Loucy (cell line): ENCODE results near the gene RNF19B.

Experiments
- H2AFZ ChIP-seq: fragments of 200-600 bp; sonication (generic); 2 replicates; pipeline ENCODE4 v1.6.0; 2016; ENCODE audit warnings: antibody characterized with exemption, mild to moderate bottlenecking, low read length, moderate library complexity
- H3F3A ChIP-seq: fragments of 200-600 bp; 2 replicates; pipeline ENCODE4 v1.6.0; 2016; ENCODE audit warnings: antibody characterized with exemption, low read depth, mild to moderate bottlenecking
- H3K27me3 ChIP-seq: fragments of 200-600 bp; sonication (generic); 2 replicates; pipeline ENCODE4 v1.6.1; 2014; ENCODE audit warnings: low read length, mild to moderate bottlenecking; ENCODE audit not compliant: insufficient read depth, poor library complexity, severe bottlenecking
- H3K36me3 ChIP-seq: fragments of 200-600 bp; sonication (generic); 2 replicates; pipeline ENCODE4 v1.6.1; 2016; ENCODE audit warnings: low read length; ENCODE audit not compliant: insufficient read depth
- H3K4me1 ChIP-seq: fragments of 200-600 bp; sonication (generic); 2 replicates; pipeline ENCODE4 v1.5.1; 2014; ENCODE audit warnings: low read length, mild to moderate bottlenecking; ENCODE audit not compliant: insufficient read depth, poor library complexity, severe bottlenecking
- H3K4me2 ChIP-seq: fragments of 200-600 bp; sonication (generic); 2 replicates; pipeline ENCODE4 v1.6.0; 2014; ENCODE audit warnings: antibody characterized with exemption, low read length, low read depth, mild to moderate bottlenecking; ENCODE audit not compliant: poor library complexity, severe bottlenecking
- H3K4me3 ChIP-seq: fragments of 200-600 bp; sonication (generic); 2 replicates; pipeline ENCODE4 v1.5.1; 2014; ENCODE audit warnings: low read length, mild to moderate bottlenecking, mixed read lengths; ENCODE audit not compliant: poor library complexity, severe bottlenecking
- H3K79me2 ChIP-seq: fragments of 200-600 bp; sonication (generic); 2 replicates; pipeline ENCODE4 v1.6.1; 2014; ENCODE audit warnings: low read length; ENCODE audit not compliant: insufficient read depth
- H3K9ac ChIP-seq: fragments of 200-600 bp; sonication (generic); 2 replicates; pipeline ENCODE4 v1.6.0; 2014; ENCODE audit warnings: mild to moderate bottlenecking, low read depth, low read length, moderate library complexity; ENCODE audit not compliant: poor library complexity, severe bottlenecking
- H3K9me2 ChIP-seq: fragments of 200-600 bp; sonication (generic); replicated peaks from 2 replicates; pipeline ENCODE4 v1.6.1; 2016; ENCODE audit warnings: low read depth, low read length, mixed read lengths
- H3K9me3 ChIP-seq: fragments of 200-600 bp; sonication (generic); 2 replicates; pipeline ENCODE4 v1.6.1; 2014; ENCODE audit warnings: mild to moderate bottlenecking, antibody characterized with exemption, low read length, low read depth; ENCODE audit not compliant: insufficient read depth
- H4K20me1 ChIP-seq: fragments of 200-600 bp; sonication (generic); 2 replicates; pipeline ENCODE4 v1.6.0; 2014; ENCODE audit warnings: antibody characterized with exemption, low read length, mild to moderate bottlenecking; ENCODE audit not compliant: insufficient read depth, poor library complexity, severe bottlenecking
- EZH2phosphoT487 ChIP-seq: fragments of 200-600 bp; IDR thresholded peaks from 2 replicates; pipeline ENCODE4 v1.6.1; 2018; ENCODE audit warnings: antibody characterized with exemption, mild to moderate bottlenecking, moderate library complexity, borderline replicate concordance
- TF ChIP-seq, protein P1 (sequence below): fragments of 200-600 bp; sonication (generic); conservative IDR thresholded peaks from 2 replicates; pipeline ENCODE4 v1.5.1; 2014; ENCODE audit warnings: mild to moderate bottlenecking, antibody characterized with exemption, low read length

The RNF19B gene

DNA sequence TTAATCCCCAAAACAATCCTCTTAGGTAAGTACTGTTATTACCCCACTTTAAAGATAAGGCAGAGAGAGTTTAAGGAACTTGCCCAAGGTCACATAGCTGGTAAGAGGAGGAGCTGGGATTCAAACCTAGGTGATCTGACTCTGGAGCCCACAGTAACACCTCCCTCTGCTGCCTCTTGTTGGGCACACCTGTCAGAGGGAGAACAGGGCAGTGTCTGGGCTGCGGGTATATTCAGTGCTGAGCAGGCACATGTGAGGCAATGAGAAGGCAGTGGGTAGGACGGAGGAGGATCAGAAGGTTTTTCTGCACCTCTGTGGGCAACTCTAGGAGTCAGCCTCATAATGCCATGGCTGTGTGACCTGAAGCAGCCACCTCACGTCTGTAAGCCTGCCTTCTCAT lies 76.5 kb downstream of the RNF19B start:
- no peak overlapping the region for H3K9ac ChIP-seq
- no peaks in the 10 kb centered on the region for H3K79me2 ChIP-seq
- no peak overlapping the region for H3K4me3 ChIP-seq
- no peaks in the 10 kb centered on the region for H3K36me3 ChIP-seq
- H2AFZ ChIP-seq, result no peak overlapping the region
- H3K4me2 ChIP-seq, result no peak overlapping the region
- no peaks in the 10 kb centered on the region for H3K9me2 ChIP-seq
- H3K4me1 ChIP-seq, result no peaks in the 10 kb centered on the region
- H4K20me1 ChIP-seq, result no peaks in the 10 kb centered on the region
- TF ChIP-seq, protein P1, sequence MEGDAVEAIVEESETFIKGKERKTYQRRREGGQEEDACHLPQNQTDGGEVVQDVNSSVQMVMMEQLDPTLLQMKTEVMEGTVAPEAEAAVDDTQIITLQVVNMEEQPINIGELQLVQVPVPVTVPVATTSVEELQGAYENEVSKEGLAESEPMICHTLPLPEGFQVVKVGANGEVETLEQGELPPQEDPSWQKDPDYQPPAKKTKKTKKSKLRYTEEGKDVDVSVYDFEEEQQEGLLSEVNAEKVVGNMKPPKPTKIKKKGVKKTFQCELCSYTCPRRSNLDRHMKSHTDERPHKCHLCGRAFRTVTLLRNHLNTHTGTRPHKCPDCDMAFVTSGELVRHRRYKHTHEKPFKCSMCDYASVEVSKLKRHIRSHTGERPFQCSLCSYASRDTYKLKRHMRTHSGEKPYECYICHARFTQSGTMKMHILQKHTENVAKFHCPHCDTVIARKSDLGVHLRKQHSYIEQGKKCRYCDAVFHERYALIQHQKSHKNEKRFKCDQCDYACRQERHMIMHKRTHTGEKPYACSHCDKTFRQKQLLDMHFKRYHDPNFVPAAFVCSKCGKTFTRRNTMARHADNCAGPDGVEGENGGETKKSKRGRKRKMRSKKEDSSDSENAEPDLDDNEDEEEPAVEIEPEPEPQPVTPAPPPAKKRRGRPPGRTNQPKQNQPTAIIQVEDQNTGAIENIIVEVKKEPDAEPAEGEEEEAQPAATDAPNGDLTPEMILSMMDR, result no peak
- no peak for TF ChIP-seq EZH2phosphoT487
- H3F3A ChIP-seq, result no peaks in the 10 kb centered on the region
- H3K27me3 ChIP-seq, result no peaks in the 10 kb centered on the region
- H3K9me3 ChIP-seq, result no peaks in the 10 kb centered on the region

DNA sequence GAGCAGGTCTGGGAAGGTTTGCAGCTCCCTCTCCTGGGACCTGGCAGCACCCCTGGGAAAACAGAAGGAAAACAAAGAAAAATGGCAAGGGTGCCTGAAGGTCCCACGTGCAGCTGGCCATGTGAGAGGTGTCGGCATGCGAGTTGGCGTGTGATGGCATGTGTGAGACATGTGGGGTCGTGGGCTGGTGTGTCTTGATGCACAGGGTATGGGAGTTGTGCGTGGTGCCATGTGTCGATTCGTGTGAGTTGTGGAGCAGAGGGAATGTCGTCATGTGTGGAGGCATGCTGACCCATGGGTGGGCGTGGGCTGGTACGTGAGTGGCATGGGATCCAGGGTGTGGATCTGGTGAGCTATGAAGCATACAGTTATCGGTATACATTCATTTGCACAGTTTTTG lies 77.0 kb downstream of the RNF19B start:
- no peaks in the 10 kb centered on the region for H3K79me2 ChIP-seq
- TF ChIP-seq, protein P1, result no peak
- TF ChIP-seq EZH2phosphoT487, result no peak
- no peak overlapping the region for H3K4me3 ChIP-seq
- H3K9ac ChIP-seq, result no peak overlapping the region
- H3K9me2 ChIP-seq, result no peaks in the 10 kb centered on the region
- no peaks in the 10 kb centered on the region for H4K20me1 ChIP-seq
- H3K4me2 ChIP-seq, result no peak overlapping the region
- no peaks in the 10 kb centered on the region for H3F3A ChIP-seq
- H2AFZ ChIP-seq, result no peak overlapping the region
- H3K4me1 ChIP-seq, result no peaks in the 10 kb centered on the region
- no peaks in the 10 kb centered on the region for H3K36me3 ChIP-seq
- H3K27me3 ChIP-seq, result no peaks in the 10 kb centered on the region
- H3K9me3 ChIP-seq, result no peaks in the 10 kb centered on the region

- Histone ChIP-seq H3K27me3 (no peaks in the 10 kb centered on the region), H3K79me2 (no peaks in the 10 kb centered on the region), H2AFZ (no peak overlapping the region), H3K4me1 (no peaks in the 10 kb centered on the region), H3K9me2 (no peaks in the 10 kb centered on the region), H4K20me1 (no peaks in the 10 kb centered on the region), H3K4me2 (no peak overlapping the region), H3F3A (no peaks in the 10 kb centered on the region), H3K9ac (no peak overlapping the region), H3K36me3 (no peaks in the 10 kb centered on the region), H3K4me3 (no peak overlapping the region), H3K9me3 (no peaks in the 10 kb centered on the region)
- TF ChIP-seq, protein P1, result no peak
- no peak for TF ChIP-seq EZH2phosphoT487
Observed at GRCh38 chr1:32886828-32887414, 77.7 kb downstream of the RNF19B start.
